CMK (cell line): Measurements from ENCODE around the gene LRPAP1.
"Not testable (repeated sequence)": the region's sequence is repeated elsewhere in the genome, so short reads cannot be mapped to it uniquely, and the experiment has no call there.

Experiments
- DNase-seq: peaks from one replicate; pipeline ENCODE4 v3.0.0-alpha.2; 2010; ENCODE audit warnings: low read depth

Gene LRPAP1

DNA sequence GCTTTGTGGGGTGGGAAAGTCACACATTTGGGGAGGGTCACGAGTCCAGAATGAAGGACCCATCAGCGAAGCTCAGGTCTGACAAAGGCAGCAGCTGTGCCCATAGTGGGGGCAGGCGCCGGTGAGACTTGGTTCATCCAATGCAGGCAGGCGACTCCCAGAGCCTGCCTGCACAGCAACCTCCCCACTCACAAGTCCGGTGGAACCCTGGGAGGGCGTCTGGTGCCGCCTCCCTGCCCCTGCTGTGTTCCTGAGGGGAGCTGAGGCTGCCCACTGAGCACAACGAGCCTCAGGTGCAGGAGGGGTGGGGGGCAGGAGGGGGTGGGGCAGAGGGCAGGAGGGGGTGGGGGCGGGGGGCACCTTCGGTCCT lies 13.7 kb downstream of the LRPAP1 start:
- DNase-seq: no peak

- no peak for DNase-seq
These were observed 14.3 kb downstream of the LRPAP1 start for GRCh38 chr4:3517731-3518510.

DNA sequence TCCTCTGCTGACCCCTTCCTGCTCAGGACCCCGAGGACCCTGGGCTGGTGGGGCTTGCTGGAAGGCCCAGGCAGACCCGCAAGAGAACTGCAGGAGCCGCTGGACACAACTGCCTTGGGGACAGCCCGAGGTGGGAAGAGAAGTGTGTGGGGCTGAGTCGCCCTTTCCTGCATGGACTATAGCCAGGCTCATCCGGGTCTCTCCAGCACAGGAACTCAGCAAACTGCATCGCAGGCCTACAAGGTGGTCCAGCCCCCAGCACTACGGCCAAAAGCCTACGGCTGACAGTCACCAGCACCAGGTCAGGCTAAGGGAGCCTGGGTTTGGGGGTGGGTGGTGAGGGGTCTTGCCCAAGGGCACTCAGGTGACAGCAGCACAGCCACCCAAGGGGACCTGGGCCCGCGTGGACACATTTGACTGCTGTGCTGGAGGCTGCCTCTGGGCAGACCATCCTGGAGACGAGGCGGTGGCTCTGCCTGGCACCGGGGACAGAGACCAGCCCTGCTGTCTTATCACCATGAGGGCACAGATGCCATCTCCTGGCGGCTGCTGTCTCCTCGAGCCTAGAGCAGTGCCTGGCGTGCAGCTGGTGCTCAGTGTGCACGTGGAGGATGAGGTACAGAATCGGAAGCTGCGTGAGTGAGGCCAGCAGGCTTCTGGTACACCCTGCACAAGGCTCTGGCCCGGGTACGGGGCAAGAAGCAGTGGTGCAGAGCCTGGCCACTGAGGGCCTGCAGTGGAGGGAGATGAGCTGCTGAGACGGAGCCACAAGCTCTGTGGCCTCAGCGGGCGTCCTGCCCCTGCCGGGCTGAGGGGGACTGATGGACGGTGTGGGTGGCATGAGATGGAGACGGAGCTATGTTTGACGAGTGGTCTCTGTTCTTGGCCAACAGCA lies 15.1 kb downstream of the LRPAP1 start:
- no peak for DNase-seq

GRCh38 chr4:3516061-3516835 lies 16.0 kb downstream of the LRPAP1 start:
- no peak for DNase-seq

DNA sequence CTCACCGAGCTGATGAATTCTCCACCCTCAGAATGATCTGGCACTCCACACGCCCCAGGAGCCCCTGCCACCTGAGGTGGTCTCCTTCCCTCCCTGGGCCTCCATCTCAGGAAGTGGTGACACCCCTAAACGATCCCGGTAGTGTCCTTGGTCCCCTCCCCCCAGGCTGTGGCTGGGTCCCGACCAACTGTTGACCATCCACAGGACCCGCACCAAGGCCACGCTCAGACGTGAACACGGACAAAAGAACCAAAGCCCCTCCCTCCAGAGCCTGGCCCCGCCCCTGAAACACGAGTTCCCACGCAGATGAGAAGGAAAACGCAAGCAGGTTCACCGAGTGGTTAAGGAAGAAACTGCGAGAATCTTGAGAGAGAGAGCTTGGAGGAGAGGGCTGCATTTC lies 16.6 kb downstream of the LRPAP1 start:
- no peak for DNase-seq

DNA sequence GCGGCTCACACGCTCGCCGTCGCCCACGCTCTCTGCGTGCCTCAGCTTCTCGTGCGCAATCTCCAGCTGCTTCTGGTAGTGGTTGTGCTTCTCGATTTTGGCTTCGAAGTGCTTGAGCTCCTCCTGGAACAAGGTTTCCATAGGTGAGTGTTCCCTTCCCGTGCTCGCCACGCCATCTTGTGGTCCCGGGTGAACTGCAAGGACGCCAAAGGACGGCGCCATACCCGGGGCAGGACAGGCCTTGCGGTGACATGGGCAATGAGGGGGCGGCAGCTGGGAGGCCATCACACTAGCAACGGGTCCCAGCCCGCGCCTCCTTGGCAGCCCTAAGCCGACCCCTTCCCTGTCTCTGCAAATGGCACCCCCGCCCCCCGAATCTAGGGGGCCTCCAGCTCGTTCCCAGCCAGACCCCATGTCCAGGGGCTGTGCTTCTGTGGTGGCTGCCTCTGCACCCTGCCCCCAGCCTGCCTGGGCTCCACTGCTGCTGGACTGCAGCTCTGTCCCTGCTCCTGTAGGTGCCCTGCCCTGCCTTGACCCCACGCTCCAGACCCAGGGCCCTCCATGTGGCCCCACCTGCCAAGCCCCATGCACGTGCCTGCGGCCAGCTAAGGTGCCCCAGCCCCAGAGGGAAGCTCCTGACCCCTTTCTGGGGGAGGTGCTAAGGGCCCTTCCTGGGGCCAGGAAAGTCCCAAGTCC lies 17.3 kb downstream of the LRPAP1 start:
- no peak for DNase-seq

DNA sequence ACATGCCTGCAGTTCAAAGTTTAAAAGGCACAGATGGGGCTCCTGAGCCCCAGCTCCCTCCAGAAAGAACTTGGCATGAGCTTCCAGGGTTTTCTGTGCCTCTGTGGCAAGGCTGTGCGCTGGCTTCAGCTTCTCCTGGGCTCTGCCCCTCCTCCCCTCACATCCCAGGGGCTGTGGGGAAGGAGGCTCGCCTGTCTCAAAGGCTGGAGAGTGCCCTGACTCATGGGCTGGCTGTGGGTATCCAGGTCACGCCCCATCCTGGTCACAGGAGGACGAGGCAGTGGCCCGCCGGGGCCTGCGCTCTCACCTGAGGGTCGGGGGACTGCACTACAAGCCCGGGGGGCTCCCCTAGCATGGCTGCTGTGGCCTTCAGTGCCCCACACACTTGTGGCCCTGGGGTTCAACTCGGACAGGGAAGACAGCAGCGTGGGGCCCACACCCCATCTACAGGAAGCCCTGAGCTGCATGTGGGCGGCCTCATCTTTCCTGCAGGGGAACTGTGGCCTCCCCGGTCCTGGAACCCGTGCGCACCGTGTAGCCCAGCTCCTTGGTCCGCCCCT lies 17.9 kb downstream of the LRPAP1 start:
- DNase-seq: no peak

DNA sequence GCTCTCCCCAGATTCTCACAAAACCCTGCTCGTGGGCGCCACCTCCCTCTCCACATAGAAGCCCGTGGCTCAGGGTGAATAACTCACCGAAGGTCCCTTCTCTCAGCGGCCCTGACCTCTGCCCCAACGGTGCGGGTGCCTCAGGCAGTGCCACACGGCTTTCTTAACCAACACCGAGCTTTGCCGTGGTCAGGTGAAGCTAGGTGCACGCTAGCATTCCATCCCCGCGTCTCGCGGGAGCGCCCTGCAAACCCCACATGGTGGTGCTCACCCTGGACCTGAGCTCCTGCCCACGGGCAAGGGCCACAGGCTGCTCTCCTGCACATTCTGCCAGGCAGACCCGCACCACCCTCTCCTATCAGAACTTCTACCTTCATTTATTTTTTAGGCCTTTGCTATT lies 18.4 kb downstream of the LRPAP1 start:
- no peak for DNase-seq

- DNase-seq: no peak
These were observed 19.5 kb downstream of the LRPAP1 start for GRCh38 chr4:3512719-3513118.

- no peak for DNase-seq
These were observed 19.9 kb downstream of the LRPAP1 start for GRCh38 chr4:3512279-3512678.

GRCh38 chr4:3511601-3512000 lies 20.6 kb downstream of the LRPAP1 start:
- not testable (repeated sequence) for DNase-seq

GRCh38 chr4:3511187-3511586 lies 21.0 kb downstream of the LRPAP1 start:
- no peak for DNase-seq

GRCh38 chr4:3510481-3510880 lies 21.7 kb downstream of the LRPAP1 start:
- DNase-seq: no peak

DNA sequence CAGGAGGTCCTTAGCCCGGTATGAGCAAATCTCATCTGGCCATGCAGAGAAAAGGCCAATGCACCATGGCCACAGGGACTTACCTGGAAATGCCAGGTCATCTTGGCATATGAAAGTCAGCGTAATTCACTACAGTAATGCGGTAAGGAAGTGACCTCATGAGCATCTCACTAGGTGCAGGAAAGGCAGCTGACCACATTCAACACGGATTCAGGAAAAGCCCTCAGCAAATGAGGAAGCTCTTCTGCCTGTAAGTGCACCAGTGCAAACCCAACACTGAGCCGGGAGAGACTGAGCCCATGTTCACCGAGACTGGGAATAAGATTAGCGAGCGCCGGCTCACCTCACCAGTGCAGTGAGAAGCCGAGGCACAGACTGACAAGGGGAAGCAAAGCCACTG lies 23.7 kb downstream of the LRPAP1 start:
- DNase-seq: no peak

DNA sequence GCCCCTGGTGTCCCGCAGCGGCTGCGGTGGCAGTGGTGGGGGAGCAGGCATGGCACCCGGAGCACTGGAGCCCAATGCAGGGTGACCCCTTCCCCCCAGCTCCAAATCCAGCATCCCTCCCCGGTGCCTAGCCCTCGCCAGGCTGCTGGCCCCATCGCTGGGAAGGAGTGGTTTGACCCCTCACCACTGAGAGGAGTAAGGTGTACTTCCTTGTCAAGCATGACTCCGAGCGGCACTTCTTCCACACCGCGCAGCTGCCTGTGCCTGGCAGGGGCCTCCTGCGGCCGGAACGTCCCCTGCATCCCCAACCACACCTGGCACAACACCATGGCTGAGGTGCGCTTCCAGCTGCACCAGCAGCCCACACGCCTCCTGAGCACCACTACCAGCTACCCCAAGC lies 27.0 kb downstream of the LRPAP1 start:
- DNase-seq: no peak

DNA sequence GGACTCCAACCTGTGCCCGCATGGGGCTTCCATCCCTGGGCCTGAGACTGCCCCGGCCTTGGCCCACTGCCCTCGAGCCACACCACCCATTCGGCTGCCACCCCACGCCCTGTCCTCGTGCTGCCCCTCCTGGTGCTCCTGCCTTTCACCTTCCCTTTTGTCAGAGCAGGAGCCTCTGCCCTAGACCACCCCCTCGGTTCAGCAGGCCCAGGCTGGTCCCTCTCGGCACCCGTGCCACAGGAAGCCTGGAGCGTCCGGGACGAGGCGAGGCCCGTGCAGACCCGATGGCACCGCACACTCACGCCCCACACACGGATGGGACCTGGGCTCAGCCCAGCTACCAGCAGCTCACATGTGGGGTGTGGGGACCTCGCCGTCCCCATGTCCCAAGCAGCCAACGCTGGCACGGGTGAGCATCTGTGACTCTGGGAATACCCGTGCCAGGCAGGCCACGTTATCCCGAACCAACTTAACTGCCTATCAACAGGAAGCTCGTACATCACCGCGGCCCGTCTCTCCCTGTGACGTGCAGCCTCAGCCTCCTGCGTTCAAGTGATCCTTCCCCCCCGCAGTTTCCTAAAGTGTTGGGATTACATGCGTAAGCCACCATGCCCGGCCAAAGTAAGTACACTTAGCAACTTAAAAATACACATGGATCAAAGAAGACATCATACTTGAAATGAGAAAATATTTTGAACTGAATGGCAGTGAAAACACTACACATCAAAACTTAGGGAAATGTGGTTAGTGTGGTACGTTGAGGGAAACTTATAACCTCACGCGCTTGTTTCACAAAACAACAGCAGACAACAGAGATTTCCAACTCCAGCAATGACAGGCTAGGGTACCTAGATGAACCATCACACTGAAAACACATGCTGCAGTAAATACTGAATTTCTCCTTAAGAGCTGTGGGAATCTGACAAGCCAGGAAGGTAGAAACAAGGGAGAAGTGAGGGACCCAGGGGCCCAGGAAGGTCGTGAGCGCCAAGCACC lies 29.0 kb downstream of the LRPAP1 start:
- DNase-seq: no peak

- no peak for DNase-seq
These were observed 30.3 kb downstream of the LRPAP1 start for GRCh38 chr4:3501825-3502425.

DNA sequence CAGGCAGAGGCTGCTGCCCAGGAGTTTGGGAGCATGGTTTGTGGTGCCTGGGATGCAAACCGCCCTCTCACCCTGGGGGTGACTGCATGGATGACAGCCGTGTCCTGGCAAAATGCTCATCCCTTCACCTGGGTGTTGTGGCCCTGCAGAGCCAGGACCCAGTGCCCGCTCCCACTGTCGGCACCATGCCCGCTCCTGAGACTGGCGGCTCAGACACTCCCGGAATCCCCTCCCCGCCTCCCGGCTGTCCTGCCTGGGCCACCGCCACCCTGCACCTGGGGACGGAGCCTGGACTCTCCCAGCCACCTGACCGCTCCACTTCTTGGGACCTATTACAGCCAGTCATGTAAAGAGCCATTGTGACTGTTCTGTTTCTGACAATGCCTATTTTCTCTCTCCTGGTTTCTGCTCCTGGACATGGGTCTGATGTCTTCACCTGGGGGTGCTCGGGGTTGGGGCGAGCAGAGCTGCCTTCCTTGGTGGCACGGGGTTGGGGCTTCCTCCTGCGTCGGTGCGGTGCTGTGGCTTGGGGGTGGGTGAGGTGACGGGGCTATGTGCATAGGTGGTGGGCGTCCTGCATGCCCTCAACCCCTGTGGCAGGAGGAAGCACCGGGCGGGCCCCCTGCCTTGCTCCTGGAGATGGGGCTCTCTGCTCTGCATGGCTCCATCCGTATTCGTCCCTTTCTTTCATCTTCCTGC lies 30.9 kb downstream of the LRPAP1 start:
- DNase-seq: no peak

DNA sequence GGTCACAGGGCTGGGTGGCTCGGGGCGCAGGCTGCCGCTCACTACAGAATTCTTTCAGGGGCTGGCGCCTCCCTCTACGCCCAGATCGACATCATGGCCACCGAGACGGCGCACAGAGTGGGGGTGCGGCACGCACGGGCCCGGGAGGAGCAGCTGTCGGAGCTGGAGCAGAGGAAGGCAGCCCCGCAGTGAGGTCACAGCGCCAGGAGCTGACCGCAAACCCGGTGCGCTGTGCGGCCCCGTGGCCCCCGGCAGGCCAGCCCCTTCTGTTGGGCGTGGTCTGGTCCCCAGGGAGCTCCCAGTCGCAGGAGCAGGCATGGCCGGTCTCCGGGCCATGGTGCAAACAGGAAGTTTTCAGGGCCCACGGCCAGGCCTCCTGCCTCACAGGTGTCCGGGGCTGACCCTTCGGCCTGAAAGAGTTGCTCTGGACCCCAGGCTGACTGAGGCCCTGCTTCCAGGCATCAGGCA lies 31.6 kb downstream of the LRPAP1 start:
- no peak for DNase-seq
